Left renal cortex interstitium (tissue), 4 donors: Measurements from ENCODE around the gene UQCRQ. TPM values are rescaled to one million over a fixed set of nuclear protein-coding genes. Genes with fewer than 3 reads are reported as not detected.
"Not testable (repeated sequence)": the region's sequence is repeated elsewhere in the genome, so short reads cannot be mapped to it uniquely, and the experiment has no call there.

Experiments used
- DNase-seq, 4 donors: peaks; one replicate each; pipeline ENCODE4 v3.0.0-alpha.2; 2013; ENCODE audit warnings: low read depth in 4 of 4, low spot score in 2 of 4, missing footprints in 1 of 4
- polyA plus RNA-seq, 4 donors: library from polyadenylated mRNA; unstranded; fragments of 120-200 nt; gene quantifications; one replicate each; pipeline ENCODE4 v1.2.1, GENCODE V29; 2013; ENCODE audit not compliant: insufficient read length in 4 of 4

The UQCRQ gene
- polyA plus RNA-seq, 4 donors = 191 to 319 (median 201) TPM

DNA sequence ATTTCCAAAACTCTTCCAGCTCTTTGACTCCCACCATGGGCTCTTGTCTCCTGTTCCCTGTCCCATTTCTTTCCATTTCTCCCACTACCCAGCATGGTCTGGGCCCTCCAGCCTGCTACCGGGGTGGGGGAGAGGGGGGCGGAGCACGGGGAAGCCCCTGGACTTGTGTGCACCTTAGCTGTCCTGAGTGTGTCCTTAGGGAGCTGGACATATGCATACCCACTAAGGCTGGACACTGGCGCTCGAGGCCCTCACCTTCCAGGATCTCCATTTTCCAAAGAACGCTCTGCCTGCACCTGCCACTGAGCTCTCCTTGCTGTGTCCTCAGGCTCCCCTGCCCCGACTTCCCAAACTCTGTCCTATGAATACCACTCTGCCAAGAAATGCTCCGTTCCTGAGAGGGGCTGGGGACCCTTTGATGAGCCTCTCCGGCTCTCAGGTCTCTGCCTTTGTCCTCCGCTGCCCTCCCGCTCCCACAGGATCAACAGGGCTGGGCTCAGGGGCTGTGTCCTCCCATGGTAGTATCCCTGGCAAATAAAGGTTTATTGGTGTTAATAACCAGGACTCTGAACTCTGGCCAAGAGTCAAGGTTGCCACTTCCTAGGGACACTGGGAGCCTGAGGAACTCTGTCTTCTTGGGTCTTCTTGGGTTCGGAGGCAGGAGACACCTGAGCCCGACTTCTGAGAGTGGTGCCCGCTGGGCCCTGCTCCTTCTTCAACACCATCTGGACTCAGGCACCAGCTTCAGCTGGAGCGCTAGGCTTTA lies 35.2 kb upstream of the UQCRQ start:
- no peak for DNase-seq

DNA sequence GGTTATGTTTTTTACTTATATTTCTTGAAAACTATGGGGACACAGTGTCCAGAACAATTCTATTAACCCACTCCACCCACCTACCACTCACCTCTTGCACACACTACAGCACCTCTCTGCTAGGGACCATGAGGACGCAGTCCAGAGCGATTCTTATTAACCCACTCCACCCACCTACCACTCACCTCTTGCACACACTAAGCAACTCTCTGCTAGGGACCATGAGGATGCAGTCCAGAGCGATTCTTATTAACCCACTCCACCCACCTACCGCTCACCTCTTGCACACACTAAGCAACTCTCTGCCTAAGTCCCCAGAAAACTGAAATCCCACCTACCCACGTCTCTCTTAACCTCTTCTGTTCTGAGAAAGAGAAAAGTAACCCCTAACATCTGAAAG lies 33.8 kb upstream of the UQCRQ start:
- DNase-seq = no peak

DNA sequence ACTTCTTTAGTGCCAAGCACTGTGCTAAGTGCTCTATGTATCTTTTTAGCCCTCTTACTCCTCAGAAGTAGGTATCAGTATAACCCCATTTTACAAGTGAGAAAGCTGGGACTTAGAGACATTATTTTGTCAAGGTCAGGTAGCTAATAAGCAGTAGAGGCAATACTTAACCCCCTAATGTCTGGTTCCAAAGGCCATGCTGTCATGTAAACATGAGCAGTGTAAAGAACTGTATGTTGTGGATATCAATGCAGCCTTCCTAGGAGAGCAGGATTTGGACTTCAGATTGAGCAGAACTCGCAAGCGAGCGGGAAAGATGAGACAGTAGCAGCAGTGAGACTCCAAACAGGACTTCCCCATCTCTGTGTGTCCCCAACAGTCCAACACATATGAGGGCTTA lies 32.4 kb upstream of the UQCRQ start:
- DNase-seq = no peak

DNA sequence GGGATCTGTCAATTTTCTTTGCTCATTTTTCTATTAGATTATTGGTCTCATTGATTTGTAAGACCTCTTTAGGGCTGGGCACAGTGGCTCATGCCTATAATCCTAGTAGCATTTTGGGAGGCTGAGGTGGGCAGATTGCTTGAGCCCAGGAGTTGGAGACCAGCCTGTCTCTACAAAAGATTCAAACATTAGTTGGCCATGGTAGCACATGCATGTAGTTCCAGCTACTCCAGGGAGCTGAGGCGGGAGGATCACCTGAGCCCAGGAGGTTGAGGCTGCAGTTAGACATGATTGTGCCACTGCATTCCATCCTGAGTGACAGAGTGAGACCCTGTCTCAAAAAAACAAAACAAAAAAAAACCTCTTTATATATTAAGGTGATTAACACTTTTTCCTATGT lies 29.6 kb upstream of the UQCRQ start:
- no peak for DNase-seq

DNA sequence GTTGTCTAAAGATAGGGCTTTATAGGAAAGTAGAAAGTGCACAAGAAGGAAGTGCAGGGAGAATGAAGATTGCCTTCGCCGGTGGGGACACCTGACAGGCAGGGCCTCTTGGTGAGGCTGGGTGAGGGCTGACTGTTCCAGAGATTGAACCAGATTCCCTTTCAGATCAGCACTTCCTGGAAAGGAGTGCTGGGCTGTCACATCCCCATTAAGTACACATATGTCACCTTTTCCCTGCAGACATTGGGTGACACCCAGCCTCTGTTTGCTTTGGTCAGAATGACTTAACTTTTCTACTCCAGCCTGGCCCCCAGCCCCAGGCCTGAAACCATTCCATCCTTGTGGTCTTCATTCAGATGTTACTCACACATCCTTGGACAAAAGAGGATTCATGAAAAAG lies 28.6 kb upstream of the UQCRQ start:
- no peak for DNase-seq

DNA sequence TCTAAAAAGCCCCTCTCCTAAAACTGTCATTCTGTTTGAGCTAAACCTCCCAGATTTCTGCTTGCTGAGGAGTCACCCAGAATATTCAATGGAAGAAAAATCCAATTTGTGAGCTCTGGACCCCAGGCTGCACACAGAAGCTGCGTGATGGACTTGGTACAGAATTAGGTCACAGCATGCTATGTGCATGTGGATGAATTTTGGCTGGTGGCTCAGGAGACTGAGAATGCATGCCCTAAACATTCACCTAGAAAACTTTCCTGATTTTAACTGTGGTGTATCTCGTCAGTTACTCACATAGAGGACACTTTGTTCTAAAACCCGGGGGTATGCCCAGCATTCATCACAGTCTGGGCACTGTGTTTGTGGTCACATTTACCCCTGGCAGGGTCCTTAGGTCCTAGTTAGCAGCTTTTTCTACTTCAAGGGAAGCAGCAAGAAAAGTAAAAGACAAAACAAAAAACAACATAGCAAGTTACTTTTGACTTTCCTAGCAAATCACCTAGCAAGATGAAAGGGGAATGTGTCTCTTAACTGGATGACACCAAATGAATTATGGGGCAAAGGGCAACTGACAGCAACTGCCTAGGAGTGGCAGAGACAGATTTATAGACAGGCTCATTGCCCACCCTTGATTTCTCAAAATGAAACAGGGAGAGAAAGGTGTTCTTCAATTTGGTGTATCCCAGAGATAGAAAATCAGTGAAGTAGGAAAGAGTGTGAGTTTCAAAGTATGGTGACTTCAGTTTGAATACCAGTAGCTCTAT lies 27.7 kb upstream of the UQCRQ start:
- no peak for DNase-seq

DNA sequence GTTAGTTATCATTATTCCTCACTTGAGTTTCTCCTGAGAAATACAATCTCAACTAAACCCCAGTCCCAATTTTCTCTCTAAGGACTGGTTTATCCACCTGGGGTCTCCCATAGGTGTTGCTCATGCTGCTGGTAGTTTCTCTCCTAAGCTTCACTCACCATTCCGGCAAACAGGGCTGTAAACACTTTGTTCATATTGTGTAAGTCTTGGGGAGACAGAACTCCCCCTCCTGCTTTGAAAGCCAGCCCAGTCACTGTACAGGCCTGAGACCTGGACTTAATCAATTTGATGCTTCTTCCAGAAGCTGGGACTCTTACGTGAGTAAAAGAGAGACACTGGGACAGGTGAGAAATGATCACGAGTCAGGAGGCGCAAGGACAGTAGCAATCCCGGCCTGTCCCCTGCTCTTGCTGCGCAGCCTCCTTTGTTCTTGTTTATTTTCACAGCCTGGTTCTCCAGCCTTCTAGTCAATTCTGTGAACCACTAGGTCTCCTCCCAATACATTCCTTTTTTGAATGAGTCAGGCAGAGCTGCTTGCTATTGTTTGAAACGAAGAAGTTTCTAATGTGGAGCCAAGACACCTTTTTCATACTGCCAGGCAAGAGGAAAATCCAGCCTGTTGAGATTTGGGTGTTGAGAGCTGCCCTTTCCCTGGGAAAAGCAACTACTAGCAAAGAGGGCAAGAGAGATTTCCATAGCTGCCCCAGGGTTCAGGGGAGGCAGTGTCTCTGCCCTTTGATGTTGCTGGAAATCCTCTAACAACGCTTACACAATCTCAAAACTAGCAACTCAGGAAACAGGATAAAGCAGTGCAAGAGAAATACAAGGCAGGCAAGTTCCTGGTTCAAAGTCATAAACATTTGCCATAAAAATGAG lies 26.8 kb upstream of the UQCRQ start:
- DNase-seq = no peak

DNA sequence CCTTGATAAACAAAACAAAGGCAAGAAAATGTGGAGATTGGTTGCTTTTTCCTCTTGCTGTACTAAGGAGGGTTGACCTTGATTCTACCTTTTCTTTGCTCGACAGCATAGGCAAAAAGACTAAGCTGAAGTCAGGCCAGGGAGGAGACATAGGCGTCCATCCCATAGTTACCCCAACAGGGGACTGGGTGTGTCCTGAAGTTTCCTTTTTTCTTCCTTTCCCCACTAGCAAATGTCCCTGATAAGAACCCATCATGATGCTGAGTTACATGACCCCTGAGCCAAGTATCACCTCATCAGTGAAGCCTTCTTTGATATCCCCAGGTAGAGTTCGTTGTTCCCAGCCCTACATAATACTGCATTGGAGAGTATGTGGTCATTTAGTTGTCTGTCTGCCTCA lies 26.1 kb upstream of the UQCRQ start:
- no peak for DNase-seq

DNA sequence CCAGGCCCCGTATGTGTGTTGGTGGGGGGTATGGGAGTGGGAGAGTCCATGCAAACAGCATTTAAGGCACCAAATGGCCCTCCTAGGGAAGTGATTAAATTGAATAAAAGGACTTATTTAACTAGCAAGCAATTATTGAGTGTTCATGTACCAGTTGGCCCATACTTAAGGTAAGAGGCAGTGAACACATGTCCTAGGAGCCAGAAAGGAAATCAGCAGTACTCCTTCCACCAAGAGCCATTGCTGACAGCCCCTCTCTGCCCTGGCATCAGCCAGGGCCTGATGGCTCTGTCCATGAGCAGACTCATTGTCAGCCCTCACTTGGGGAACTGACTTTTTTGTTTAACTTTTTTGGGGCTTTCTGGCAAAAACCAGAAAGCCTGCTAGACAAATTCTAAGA lies 25.5 kb upstream of the UQCRQ start:
- no peak for DNase-seq

DNA sequence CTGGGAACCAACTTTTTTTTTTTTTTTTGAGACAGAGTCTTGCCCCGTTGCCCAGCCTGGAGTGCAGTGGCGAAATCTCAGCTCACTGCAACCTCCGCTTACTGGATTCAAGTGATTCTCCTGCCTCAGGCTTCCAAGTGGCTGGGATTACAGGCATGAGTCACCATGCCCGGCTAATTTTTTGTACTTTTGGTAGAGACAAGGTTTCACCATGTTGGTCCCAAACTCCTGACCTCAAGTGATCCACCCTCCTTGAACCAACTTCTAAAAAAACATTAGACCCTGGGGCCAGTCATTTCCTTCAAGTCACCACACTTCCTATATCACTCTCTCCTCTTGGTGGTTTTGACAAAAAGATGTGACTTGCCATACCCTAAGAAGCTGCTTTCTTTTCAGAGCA lies 25.1 kb upstream of the UQCRQ start:
- no peak for DNase-seq

DNA sequence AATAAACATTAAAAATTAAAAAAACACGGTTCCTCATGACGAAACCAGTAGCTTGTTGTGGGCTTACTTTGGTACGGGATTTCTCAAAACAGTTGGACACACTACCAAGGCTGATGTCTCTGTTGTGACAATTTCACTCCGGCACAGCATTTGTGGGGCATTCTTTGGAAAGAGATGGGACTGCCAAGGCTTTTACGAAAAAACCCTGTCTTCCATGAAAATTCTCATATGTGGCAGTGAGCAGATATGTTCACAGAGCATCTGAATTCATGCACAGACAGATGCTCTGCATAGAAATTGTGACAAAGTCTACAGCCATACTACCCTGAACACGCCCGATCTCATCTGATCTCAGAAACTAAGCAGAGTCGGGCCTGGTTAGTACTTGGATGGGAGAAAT lies 18.2 kb upstream of the UQCRQ start:
- DNase-seq = no peak

DNA sequence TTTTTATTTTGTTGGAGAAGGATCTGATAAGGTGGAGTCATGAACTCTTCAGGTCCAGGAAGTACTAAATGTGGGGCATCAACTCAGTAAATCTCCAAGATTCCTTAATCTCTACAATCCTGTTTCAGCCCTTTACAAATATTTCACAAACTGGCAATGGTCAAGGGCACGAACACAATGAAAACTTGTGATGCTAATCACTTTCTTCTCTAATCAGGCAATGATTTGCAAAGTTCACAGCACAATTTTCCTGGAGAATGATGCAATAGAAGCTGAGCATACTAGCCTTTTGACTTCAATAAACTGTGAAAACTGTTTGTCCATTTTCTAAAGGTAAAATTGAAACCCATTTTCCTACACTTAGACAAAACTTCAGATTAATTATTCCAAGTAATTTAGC lies 17.1 kb upstream of the UQCRQ start:
- no peak for DNase-seq

DNA sequence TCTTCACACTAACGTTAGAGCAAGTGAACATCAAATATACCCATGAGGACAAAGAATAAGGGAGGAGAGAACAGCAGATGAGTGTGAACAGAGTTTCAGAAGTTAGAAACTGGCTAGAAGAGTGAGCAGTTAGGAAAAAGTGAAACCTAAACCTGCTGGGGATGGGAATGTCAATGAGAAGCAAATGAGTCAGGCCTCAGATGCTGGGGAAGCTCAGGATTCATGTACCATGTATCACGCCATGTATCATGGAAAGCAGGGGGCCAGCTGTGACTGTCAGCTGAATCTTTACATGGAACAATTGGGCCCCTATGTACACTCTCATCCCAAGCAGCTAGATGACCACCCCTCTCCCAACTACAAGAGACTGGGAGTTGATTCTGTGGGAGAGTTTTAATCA lies 16.4 kb upstream of the UQCRQ start:
- no peak for DNase-seq

DNA sequence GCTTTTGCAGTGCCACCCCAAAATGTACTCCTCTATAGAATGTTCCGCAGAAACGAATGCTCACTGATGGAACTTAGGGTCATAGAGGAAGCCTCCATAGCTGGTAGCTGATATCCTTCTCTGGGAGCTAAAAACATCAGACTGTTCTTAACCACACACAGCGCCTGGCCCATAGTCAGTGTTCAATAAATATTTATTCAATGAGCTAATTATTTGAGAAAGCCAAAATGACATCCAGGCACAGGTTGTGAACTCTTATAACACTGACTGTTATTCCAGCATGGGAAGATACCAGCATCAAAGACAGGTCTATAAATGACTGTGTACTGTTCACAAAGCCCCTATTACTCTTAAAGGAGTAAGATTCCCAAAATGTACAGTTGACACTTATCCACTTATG lies 13.1 kb upstream of the UQCRQ start:
- DNase-seq = no peak

DNA sequence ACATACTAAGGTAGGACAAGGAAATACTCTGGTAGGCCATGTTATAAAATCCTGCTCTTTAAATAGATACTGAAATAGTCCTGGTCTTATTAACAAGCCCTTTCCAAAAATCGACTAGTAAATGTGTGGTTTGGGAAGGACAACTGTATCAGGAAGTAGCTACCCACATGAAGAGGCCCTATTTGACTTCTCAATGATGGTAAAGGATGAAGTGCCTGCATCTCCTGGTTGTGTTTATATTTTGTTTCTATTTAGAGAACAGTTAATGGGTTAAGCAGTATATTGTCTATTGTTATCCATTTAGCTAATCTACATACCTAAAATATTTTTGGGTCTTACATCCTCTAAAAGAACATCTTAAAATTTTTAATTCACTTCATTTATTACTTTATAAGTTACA lies 12.7 kb upstream of the UQCRQ start:
- DNase-seq = no peak

DNA sequence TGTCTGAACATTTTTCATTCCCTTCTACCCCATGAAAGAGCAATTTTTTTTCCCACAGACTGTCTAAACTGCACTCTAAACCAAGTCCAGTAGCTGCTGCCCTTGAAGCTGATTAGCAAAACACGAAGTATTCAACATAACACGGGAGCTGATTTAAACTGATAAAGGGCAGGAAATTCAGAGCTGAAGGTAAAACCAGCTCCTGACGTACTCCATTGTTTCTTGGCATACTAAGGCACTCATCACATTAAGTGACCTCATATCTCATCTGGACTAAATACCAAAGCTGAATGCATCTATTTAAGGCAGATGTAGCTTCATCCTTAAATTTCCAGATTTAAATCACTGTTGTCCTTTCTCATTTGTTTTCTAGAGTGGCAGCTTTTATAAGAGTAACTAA lies 12.1 kb upstream of the UQCRQ start:
- no peak for DNase-seq

DNA sequence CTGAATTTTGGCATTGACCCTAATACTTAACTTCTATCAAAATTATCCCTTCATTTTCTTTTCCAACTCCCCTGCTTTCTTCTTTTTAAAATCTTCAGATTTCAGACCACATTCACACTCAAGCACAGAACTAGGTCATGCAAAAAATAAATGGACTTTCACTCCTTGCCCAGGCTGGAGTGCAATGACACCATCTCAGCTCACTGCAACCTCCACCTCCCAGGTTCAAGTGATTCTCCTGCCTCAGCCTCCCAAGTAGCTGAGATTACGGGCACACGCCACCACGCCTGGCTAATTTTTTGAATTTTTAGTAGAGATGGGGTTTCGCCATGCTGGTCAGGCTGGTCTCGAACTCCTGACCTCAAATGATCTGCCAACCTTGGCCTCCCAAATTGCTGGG lies 11.4 kb upstream of the UQCRQ start:
- not testable (repeated sequence) for DNase-seq

DNA sequence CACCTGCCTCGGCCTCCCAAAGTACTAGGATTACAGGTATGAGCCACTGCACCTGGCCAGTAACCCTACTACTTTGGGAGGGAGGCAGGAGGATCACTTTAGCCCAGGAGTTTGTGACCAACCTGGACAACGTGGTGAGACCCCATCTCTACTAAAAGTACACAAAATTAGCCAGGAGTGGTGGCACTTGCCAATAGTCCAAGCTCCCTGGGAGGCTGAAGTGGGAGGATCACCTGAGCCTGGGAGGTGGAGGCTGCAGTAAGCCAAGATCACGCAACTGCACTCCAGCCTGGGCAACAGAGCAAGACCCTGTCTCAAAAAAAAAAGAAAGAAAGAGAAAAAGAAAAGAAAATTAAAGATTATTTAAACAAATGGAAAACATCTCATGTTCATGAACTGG lies 10.4 kb upstream of the UQCRQ start:
- DNase-seq = no peak

DNA sequence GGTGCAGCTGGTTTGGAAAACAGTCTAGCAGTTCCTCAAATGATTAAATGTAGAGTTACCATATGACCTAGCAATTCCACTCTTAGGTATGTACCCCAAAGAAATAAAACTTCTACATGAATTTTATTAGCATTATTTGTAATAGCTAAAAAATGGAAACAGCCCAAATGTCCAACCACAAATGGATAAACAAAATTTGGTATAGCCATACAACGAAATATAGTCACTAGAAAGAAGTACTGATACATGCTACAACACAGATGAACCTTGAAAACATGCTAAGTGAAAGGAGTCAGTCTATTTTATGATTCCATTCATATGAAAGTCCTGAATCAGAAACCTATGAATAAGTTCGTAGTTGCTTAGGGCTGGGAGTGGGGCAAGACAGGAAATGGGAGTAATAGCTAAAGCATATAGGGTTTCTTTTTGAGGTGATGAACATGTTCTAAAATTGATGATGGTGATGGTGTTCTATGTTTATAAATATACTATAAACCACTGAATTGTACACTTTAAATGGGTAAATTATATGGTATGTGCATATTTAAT lies 6.5 kb upstream of the UQCRQ start:
- no peak for DNase-seq

DNA sequence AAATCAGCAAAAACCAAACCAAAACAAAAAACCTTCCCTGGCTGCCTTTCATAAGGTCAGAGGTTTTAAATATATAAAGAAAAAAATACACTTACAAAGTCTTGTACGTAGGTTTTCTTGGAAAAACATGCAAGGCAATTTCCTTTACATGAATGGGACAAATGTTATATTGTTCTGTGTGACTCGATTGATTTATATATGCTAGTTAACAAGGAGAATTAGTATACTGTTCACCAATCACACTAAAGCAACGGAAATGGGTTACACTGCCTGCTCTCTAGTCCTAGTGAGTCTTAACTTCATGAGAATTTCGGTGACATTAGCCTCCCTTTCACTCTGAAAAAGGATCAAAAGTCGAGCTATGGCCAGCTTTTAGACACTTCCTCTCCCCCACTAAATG lies 5.7 kb upstream of the UQCRQ start:
- no peak for DNase-seq

DNA sequence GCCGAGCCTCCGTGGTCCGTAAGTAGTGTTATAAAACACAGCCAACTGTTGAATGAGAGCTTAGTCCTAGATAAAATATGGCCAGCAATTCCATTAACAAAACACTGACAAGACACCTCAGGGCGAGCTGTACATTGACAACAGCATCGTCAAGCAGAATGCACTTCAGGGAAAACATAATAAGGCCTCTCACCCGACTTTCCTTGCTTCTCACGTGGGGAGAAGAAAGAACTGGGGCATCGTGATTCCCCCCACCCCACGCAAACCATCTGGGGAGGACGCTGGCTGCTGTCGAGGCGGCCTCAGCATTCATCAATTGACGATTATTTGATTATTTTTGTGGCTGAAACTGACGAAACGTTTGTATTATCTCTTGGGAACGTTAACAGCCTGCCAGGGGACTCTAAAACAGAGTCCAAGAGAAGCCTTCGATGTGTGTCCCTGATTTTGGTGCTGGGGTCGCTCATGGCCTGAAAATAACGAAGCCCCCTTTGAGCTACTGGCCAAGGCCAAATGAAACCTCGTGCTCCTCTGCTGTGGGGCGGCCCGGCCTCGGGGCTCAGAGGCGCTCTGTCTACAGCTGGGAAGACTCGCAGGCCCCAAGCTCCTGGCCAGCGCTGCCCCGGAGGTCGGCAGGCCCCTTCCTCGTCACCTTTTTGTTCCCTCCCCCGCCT lies 637 bp upstream of the UQCRQ start:
- DNase-seq = no peak
